Measurements from ENCODE around the gene ANKLE1.

GRCh38 chr19:17234911-17235299, 46.8 kb upstream of the ANKLE1 start:
- no peak for TF ChIP-seq CTCF (IDR thresholded peaks at IDR 0.05)
- no peak for TF ChIP-seq GATA2 (CRISPR knock-in tag; IDR thresholded peaks at IDR 0.05)
- TF ChIP-seq CHD2 (IDR thresholded peaks at IDR 0.05; ENCODE audit: low read length, partially characterized antibody), result no peak
- TF ChIP-seq ZBTB33 (IDR thresholded peaks at IDR 0.05; ENCODE audit: borderline replicate concordance, low read depth), result no peak
- no peak for TF ChIP-seq EP300 (IDR thresholded peaks at IDR 0.05; ENCODE audit: borderline replicate concordance in 1 of 2, low read depth in 1 of 2, low read length in 1 of 2)
- no peak for TF ChIP-seq POLR2AphosphoS5 (IDR thresholded peaks at IDR 0.05; ENCODE audit: low read depth, low read length)
- no peak for TF ChIP-seq PBX3 (IDR thresholded peaks at IDR 0.05)
- TF ChIP-seq EZH2phosphoT487 (IDR thresholded peaks at IDR 0.05; ENCODE audit: borderline replicate concordance, low read depth), result no peak
- no peak for TF ChIP-seq RAD21 (IDR thresholded peaks at IDR 0.05; ENCODE audit: low read length)
- no peak for TF ChIP-seq ELF1 (IDR thresholded peaks at IDR 0.05)
- no peak for TF ChIP-seq FOXM1 (IDR thresholded peaks at IDR 0.05; ENCODE audit: low read depth)
- no peak for TF ChIP-seq RCOR1 (IDR thresholded peaks at IDR 0.05; ENCODE audit: low read length)
- TF ChIP-seq GABPA (IDR thresholded peaks at IDR 0.05; ENCODE audit: low read depth), result no peak
- no peak for TF ChIP-seq IRF3 (IDR thresholded peaks at IDR 0.05; ENCODE audit: low read depth, low read length)

All from SK-N-SH (cell line).